PC-9 (cell line): ENCODE results near the gene ELP4. TPM values are rescaled to one million over a fixed set of nuclear protein-coding genes. Genes with fewer than 3 reads are reported as not detected.

Experiments
- BruUV-seq: library from RNA; stranded (reverse); fragments of 400-500 nt; replicated peaks from 2 replicates; lab custom pipeline; 2021; lab: Mats Ljungman, UMichigan
- CTCF ChIA-PET: fragments of 300-600 bp; sonication (Branson Sonifier 250); formaldehyde crosslinking; loops from one replicate; lab custom pipeline; 2022; ENCODE audit warnings: antibody characterized with exemption; lab: Charles Lee
- POLR2A ChIA-PET: fragments of 300-600 bp; sonication (Branson Sonifier 250); formaldehyde crosslinking; loops from one replicate; lab custom pipeline; 2022; ENCODE audit warnings: antibody characterized with exemption; ENCODE audit not compliant: unreplicated experiment; lab: Charles Lee
- DNase-seq, 2 experiments: peaks; one replicate each; pipeline versions ENCODE4 v3.0.0 to v3.0.0-alpha.2; 2015 to 2022; ENCODE audit warnings: mixed read lengths in 1 of 2
- H2AFZ ChIP-seq: fragments of 200-600 bp; sonication (generic); 2 replicates; pipeline ENCODE4 v1.8.1; 2017; ENCODE audit warnings: antibody characterized with exemption
- H3F3A ChIP-seq: fragments of 200-600 bp; sonication (generic); 2 replicates; pipeline ENCODE4 v1.8.1; 2017; ENCODE audit warnings: antibody characterized with exemption, mild to moderate bottlenecking, low read depth; ENCODE audit not compliant: insufficient read depth
- H3K27ac ChIP-seq: fragments of 200-600 bp; sonication (generic); 2 replicates; pipeline ENCODE4 v1.6.1; 2016; ENCODE audit warnings: mixed run types
- H3K27me3 ChIP-seq: fragments of 200-600 bp; sonication (generic); 2 replicates; pipeline ENCODE4 v1.6.1; 2016; ENCODE audit warnings: low read depth, mixed run types; ENCODE audit not compliant: insufficient read depth
- H3K36me3 ChIP-seq: fragments of 200-600 bp; sonication (generic); 2 replicates; pipeline ENCODE4 v1.6.1; 2016; ENCODE audit warnings: low read depth, mixed run types
- H3K4me1 ChIP-seq: fragments of 200-600 bp; sonication (generic); replicated peaks from 2 replicates; pipeline ENCODE4 v1.6.1; 2016; ENCODE audit warnings: mixed run types; ENCODE audit not compliant: insufficient read depth
- H3K4me2 ChIP-seq: fragments of 200-600 bp; sonication (generic); 2 replicates; pipeline ENCODE4 v1.6.1; 2017; ENCODE audit warnings: mixed run types
- H3K4me3 ChIP-seq: fragments of 200-600 bp; sonication (generic); 2 replicates; pipeline ENCODE4 v1.6.1; 2016; ENCODE audit warnings: mixed run types
- H3K79me2 ChIP-seq: fragments of 200-600 bp; sonication (generic); 2 replicates; pipeline ENCODE4 v1.6.1; 2017; ENCODE audit warnings: low read depth, mixed run types
- H3K9me2 ChIP-seq: fragments of 200-600 bp; sonication (generic); 2 replicates; pipeline ENCODE4 v1.8.1; 2017; ENCODE audit warnings: mild to moderate bottlenecking; ENCODE audit not compliant: insufficient read depth
- H3K9me3 ChIP-seq: fragments of 200-600 bp; sonication (generic); 2 replicates; pipeline ENCODE4 v1.8.1; 2016; ENCODE audit warnings: low read depth; ENCODE audit not compliant: insufficient read depth
- H4K20me1 ChIP-seq: fragments of 200-600 bp; sonication (generic); 2 replicates; pipeline ENCODE4 v1.8.1; 2017; ENCODE audit not compliant: insufficient read depth
- CTCF ChIP-seq: fragments of 200-600 bp; sonication (generic); conservative IDR thresholded peaks from 2 replicates; pipeline ENCODE4 v1.6.1; 2017; ENCODE audit warnings: mixed run types, antibody characterized with exemption, mild to moderate bottlenecking, moderate library complexity
- EZH2 ChIP-seq: fragments of 200-600 bp; sonication (generic); IDR thresholded peaks from 2 replicates; pipeline ENCODE4 v1.8.0; 2017; ENCODE audit warnings: antibody characterized with exemption, low read depth
- intact Hi-C: fragments of 100-400 bp; cut with micrococcal nuclease; formaldehyde crosslinking; loops from one replicate; pipeline ENCODE4 v1.10.0; 2022; ENCODE audit not compliant: unreplicated experiment
- total RNA-seq: library from RNA; stranded (reverse); gene quantifications from 2 replicates; pipeline ENCODE4 v1.2.3, GENCODE V29; 2021

The ELP4 gene
- total RNA-seq, 1 experiment from 2014 or later: 20.5 TPM

GRCh38 chr11:31804312-31805036 is 294.9 kb downstream of the ELP4 start:
- H2AFZ ChIP-seq: no peak overlapping the region
- peaks cover 42% of the 10 kb centered on the region for H3K79me2 ChIP-seq

GRCh38 chr11:31805037-31805628 is 295.6 kb downstream of the ELP4 start:
- Histone ChIP-seq H3K9me2 (no peaks in the 10 kb centered on the region), H3K27ac (no peak overlapping the region), H3F3A (no peaks in the 10 kb centered on the region), H3K4me2 (no peak overlapping the region), H3K9me3 (no peaks in the 10 kb centered on the region), H3K79me2 (peaks cover 48% of the 10 kb centered on the region), H3K4me1 (peaks cover 12% of the 10 kb centered on the region), H2AFZ (no peak overlapping the region), H3K27me3 (no peaks in the 10 kb centered on the region), H4K20me1 (no peaks in the 10 kb centered on the region), H3K4me3 (no peak overlapping the region), H3K36me3 (peaks cover 16% of the 10 kb centered on the region; the same call in 1 of the 2 replicates)
- ChIA-PET CTCF (no interaction called here), POLR2A (no interaction called here)
- DNase-seq: no peak
- no peak for TF ChIP-seq EZH2
- no peak for TF ChIP-seq CTCF
- intact Hi-C loops: loop anchor here (10.0 kb wide), 1 partner anchor 370 kb away; no protein-coding TSS in a partner anchor
- no TSS peak for BruUV-seq

More at GRCh38 chr11:31804312-31805036, 294.9 kb downstream of the ELP4 start:
- Histone ChIP-seq H3K4me2 (no peak overlapping the region), H3K27ac (no peak overlapping the region), H3F3A (no peaks in the 10 kb centered on the region), H3K4me3 (no peak overlapping the region), H3K27me3 (no peaks in the 10 kb centered on the region), H3K4me1 (peaks cover 12% of the 10 kb centered on the region), H3K36me3 (peaks cover 18% of the 10 kb centered on the region; the same call in 1 of the 2 replicates), H3K9me2 (no peaks in the 10 kb centered on the region), H4K20me1 (no peaks in the 10 kb centered on the region), H3K9me3 (no peaks in the 10 kb centered on the region)
- intact Hi-C loops: loop anchor here (10.0 kb wide), 1 partner anchor 370 kb away; no protein-coding TSS in a partner anchor
- TF ChIP-seq CTCF: no peak
- TF ChIP-seq EZH2: no peak
- no peak for DNase-seq
- no TSS peak for BruUV-seq
- ChIA-PET POLR2A (no interaction called here), CTCF (no interaction called here)

- H2AFZ ChIP-seq: no peak overlapping the region
- CTCF ChIA-PET: no interaction called here
- DNase-seq: no peak
- H3K4me2 ChIP-seq: no peak overlapping the region
- peaks cover 48% of the 10 kb centered on the region for H3K79me2 ChIP-seq
- intact Hi-C loops: loop anchor here (10.0 kb wide), 1 partner anchor 369 kb away; no protein-coding TSS in a partner anchor
- H4K20me1 ChIP-seq: no peaks in the 10 kb centered on the region
- no TSS peak for BruUV-seq
- H3K27me3 ChIP-seq: no peaks in the 10 kb centered on the region
- POLR2A ChIA-PET: no interaction called here
- H3K27ac ChIP-seq: no peak overlapping the region
- peaks cover 12% of the 10 kb centered on the region; the same call in 1 of the 2 replicates for H3K36me3 ChIP-seq
- no peak overlapping the region for H3K4me3 ChIP-seq
- no peaks in the 10 kb centered on the region for H3K9me2 ChIP-seq
- H3F3A ChIP-seq: peaks cover 4% of the 10 kb centered on the region
- TF ChIP-seq EZH2 (no peak), CTCF (no peak)
- H3K9me3 ChIP-seq: no peaks in the 10 kb centered on the region
- peaks cover 12% of the 10 kb centered on the region for H3K4me1 ChIP-seq
These were observed 296.1 kb downstream of the ELP4 start for GRCh38 chr11:31805629-31806185.
